GM19468 (cell line): ENCODE results near the gene RS1.
A peak's percentile ranks its signal among the peaks of the same experiment; 100 is the strongest.

Experiments used
- ATAC-seq: cut with Tn5 transposase; IDR thresholded peaks from one replicate; pipeline ENCODE4 v1.9.1; 2021; ENCODE audit warnings: mild to moderate bottlenecking, moderate library complexity, moderate number of reproducible peaks; ENCODE audit not compliant: unreplicated experiment; ENCODE audit errors: extremely low read depth

Gene RS1

DNA sequence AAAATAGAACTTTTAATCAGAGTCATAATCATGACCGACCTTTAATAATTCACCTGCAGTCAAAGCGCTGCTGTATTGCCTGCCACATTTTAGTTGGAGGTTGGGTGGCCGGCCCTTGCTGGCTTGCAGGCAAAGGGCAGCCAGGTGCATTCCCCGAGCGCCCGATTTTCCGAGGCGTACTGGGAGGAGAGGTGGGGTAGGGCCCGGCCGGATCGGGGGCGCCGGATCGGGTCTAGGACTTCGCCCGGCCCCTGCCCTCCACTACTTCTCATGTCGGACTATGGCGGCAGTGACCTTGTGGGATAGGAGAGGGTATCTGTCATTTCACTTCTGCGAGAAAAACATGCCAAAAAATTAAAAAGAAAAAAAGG, 2.5 kb upstream of the RS1 start:
- peak; percentile 7 for ATAC-seq

DNA sequence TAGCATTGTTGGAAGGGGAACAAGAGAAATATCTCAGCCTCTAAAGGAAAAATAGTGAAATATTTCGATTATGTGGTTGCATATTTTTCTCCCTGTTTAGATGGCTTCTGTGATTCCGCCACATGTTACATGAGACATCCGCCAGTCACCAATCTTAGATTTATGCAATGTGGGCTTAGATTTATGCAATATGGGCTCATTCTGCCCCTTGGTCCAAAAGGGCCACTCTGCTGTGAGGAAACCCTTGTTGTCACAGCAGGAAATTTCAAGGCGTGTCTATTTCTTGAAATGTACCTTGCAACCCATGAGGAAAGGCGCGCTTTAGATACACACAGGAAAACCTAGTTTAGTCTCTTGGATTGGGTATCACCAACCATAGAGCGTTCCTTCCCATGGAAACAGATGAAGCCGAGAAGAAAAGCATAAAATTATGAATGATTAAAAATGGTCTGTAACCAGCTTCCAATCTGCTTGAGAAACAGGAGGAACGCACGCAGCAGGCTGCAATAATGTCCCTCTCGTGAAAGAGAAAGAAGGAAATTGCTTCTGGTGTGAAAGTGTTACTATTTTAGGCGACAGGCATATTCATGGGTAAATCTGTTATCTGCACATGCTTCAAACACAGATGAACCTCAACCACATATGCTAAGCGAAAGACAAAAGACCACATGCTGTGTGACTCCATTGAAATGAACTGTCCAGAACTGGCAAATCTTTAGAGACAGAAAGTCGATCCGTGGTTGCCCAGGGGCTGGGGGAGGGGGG, 3.7 kb downstream of the RS1 start:
- peak; percentile 39 for ATAC-seq

DNA sequence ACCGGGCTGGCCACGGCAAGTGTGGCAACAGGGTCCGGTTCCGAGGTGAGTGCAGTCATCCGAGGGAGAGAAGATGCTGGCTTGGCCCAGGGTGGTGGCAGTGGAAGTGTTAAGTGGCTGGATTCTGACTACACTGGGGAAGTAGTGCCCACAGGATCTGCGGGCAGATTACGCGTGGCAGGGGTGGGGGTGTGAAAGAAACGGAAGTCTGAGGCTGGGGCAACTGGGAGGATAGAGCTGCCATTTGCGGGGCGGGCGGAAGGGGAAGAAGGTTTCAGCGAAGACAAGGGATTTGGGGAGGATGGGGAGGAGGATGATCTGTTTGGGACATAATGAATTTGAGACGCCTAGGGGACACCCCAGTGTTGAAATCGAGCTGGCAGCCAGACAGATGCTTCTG, 5.3 kb downstream of the RS1 start:
- no peak for ATAC-seq

DNA sequence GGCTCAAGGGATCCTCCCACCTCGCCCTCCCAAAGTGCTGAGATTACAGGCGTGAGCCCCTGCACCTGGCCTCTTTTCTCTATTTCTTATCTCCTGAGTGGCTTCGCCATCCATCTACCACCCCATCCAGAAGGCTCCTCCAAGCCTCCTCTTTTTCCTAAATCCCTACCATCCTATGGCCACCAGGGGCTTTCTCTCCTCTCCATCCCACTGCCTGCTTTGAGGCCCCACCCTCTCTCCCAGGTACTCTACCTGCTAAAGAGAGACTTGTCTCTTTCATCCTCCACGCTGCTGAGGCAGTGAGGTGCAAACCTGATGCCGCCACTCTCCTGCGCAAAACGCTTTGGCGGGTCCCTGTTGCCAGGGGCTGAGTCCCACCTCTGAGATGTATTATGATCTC, 7.0 kb downstream of the RS1 start:
- ATAC-seq, result no peak

DNA sequence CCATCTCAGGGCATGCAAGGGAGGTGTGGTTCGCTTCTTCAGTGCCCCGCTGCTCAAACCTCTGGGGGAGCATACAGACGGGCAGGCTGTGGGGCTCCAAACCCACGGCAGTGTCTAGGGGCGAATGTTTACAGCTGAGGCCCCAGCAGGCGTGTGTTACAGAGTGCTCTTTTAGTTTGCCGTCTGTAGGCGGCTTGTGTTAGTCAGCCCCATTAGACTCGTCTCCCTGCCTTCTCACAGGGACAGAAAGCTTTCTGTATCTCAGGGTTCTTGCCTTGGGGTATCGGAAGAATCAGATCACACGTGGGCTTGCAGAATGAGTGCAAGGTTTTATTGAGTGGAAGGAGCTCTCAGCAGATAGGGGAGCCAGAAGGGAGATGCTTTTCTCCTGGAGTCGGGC, 10.6 kb downstream of the RS1 start:
- ATAC-seq, result no peak

DNA sequence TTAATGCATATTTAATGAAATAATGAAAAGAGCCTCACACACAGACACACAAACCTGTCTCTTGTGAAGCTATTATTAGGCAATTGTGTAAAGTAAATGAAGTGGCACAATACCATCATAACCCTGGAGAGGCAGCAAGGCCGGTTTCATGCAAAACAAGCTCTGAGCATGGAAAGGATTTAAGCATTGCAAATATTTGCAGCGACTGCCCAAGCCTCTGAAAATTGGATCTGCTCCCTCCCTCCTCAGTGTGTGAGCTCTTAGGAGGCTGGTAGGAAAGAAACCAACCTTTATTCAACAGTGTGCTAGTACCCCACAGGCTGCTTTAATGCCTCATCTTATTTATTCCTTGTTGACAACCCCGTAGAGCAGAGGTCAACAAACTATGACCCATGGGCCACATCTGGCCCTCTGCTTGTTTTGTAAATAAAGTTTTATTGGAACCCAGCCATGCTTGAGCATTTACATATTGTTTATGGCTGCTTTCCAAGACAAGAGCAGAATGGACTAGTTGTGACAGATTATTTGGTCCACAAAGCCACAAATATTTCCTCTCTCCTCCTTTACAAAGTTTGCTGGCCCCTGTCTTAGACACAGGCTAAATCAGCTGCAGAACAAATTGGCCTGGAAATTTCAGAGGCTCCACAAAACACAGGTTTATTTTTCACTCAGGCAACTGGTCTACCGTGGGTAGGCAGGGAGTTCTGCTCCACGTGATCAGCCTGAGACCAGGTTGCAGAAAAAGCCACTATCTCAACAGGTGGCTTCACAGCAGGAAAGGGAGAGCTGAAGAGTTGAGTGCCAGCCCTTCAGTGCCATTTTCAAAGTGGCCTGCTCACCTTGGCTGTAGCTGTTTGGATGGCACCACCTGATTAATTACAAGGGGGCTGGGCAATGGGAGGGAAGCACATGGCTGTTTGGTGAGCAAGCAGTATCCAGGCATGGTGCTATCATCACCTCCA, 16.8 kb downstream of the RS1 start:
- no peak for ATAC-seq

DNA sequence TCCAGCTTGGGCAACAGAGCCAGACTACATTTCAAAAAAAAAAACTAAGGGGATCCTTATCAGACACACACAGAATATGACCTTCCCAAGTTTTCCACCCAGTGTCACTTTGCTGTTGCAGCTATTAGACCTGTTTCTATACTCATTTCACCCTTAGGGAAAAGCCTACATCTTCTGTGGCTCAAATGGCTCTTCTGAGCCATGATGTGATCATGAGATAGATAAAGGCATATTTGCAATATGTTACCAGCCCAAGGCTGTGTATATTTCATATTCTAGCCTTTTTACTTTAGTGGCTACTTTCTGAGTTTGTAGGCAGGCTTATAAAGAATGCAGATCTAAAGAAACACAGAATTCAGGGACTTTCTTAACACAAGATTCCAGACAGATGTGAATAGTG, 19.3 kb downstream of the RS1 start:
- ATAC-seq, result no peak

DNA sequence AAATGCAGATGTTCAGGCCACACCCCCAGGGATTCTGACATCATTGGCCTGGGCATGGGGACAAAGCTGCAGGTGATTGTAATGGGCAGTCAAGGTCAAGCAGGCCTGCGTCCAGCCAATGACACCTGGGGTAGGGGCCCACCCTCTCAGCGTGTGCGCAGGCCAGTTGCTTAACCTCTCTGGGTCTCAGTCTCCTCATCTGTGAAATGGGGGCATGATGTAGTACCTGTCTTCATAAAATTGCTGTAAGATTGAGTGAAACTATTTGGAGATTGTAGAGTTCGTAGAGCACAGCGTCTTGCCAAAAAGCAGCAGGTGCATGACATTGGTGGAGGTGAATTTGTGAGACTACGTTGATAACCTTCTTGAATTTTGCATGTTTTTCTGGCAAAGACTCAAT, 21.2 kb downstream of the RS1 start:
- no peak for ATAC-seq

DNA sequence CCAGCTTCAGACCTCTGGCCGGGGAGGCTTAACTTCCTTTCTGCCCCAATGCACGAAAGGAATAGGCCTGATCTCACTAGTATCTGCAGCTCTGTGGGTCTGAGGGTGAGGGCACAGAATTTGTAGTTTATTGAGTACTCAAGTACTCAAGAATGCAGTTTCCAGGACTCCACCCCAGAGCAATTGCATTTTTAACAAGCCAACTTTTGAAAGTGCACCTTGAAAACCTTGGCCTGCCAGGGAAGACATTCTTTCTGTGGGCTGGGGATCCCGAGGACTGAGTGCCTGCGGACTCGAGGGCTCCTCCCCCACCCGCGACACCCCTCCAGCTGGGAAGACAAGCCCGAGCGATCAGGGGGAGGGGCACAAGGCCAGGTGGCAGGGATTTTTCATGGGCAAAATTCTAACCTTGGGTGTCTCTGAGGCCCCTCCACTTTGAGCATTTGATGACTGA, 22.4 kb downstream of the RS1 start:
- no peak for ATAC-seq

DNA sequence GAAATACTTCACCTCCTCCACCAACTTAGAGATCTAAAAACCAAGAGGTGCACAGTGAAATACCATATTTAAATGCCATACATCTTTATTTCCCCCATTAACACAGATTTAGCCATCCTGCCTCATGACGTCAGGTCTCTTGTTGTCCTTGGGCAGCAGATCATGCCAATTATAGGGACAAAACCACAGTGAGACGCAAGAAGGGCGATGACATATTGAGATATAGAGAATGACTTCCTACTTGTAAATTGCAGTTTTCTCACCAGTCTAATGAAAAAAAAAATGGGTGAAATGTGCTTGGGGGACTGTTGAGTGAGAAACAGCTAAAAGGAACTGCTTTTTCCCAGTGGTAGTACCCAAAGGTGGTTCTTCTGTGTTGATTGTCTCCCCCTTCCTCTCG, 24.3 kb downstream of the RS1 start:
- no peak for ATAC-seq

DNA sequence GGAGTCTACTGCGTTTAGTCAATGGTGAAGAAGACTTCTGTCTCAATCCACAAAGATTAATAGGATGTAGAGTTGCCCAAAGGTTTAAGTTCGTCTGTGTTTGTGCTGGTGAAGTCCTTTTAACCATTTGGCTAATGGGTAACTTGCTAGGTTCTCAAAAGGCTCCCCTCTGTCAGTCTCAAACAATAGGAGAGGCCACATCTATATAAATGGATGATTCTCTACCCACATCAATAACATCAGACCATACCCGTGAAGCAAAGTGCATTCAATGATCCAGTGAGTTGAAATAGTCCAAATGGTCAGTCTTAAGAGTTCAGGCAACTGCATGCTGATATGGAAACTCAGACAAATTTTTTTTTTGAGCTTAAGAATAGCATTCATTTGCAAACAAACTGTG, 28.1 kb downstream of the RS1 start:
- ATAC-seq, result no peak

DNA sequence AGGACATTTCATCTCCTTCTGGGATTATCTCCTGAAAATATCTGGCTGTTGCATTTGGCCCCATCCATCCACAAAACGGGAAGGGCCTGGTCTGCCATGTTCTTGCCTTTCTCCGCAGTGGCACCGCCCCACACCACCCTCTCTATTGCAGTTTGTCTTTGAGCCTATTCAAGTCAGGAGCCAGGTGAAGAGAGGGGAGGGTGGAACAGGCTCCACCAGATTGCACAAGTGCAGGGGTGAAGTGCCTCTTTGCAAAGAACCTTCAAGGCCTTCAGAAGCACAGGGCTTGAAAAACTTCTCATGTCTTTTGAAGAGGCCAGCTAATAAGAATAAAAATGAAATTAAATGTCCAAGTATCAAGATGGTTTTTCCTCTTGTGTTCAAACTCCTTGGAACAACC, 28.7 kb downstream of the RS1 start:
- no peak for ATAC-seq

DNA sequence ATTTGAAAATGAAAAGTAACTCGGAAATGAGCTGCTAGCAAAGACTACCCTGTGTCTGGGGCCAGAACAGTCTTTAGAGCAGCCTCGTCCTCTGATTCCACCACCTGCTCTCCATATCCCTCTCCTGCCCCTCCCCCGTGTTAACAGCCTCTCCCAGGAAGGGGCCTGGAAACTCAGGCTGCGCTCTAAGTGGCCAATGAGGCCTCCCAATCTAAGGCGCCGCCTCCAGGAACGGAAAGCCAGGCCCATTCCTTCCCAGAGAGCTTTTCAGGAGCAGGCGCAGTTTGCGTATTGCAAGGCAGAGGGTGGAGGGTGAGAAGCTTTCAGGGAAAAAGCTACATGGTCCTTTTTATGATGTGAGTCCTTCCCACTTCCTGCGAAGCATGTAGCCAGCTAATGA, 31.2 kb downstream of the RS1 start:
- no peak for ATAC-seq

DNA sequence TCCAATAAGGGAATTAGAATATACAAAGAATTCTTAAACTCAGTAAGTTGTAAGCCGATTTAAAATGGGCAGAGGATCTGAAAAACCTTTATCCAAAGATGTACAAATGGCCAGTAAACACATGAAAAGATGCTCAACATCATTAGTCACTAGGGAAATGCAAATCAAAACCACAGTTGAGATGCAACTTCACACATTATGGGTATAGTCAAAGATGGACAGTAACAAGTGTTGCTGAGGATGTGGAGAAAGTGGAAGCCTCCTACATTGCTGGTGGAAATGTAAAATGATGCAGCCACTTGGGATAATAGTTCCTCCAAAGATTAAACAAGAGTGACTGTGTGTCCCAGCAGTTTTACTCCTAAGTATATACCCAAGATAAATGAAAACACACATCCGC, 32.6 kb downstream of the RS1 start:
- no peak for ATAC-seq

DNA sequence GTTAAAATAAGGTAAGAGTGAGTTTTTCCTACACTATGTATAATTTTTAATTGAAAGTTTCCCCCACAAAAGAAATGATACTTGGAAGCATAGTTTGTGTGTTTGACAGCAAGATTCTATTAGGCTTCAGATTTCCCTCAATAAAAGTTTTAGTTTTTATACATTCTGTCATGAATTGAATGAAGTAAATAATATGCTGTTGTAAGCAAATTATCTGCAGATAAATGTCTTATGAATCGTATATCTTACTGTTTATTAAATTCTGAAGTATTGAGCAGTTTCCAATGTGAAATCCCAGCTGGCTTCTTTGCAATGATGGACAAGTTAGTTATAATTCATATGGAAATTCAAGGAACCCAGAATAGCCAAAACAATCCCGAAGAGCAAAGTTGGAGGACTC, 33.5 kb downstream of the RS1 start:
- ATAC-seq, result no peak

DNA sequence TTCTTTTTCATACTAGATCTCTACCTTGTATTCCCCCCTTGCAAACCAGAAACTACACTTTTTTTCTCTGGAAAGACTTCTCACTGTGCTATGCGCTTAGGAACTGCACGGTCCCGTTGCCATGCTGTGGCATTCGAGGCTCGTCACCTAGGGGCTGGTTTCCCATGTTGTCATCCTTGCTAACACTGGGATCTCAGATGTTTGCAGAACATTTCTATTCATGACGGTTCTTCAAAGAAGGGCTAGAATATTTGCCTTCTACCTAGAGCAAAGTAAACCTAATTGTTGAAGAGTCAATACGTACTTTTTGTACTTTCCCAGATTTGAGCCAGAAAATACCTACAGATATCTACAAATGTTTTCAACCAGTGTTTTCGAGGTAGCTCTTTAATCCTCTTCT, 41.0 kb downstream of the RS1 start:
- ATAC-seq, result no peak

DNA sequence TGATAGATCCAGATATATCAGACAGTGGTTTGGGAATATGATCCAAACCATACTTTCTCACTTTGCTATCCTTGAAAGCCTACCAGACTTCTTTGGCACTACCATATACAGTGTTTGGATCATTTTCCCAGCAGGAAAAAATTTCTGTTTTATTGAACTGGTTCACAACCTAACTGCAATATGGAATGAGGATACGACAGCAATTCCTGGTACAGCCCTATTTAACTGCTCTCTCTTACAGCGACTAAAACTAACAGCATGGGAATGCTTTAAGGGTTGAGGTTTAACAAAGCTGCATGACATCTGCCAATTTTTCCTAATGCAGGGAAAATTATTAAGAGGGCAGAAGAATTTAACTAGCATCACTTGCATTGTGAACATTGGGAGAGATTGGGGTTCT, 47.3 kb downstream of the RS1 start:
- no peak for ATAC-seq

DNA sequence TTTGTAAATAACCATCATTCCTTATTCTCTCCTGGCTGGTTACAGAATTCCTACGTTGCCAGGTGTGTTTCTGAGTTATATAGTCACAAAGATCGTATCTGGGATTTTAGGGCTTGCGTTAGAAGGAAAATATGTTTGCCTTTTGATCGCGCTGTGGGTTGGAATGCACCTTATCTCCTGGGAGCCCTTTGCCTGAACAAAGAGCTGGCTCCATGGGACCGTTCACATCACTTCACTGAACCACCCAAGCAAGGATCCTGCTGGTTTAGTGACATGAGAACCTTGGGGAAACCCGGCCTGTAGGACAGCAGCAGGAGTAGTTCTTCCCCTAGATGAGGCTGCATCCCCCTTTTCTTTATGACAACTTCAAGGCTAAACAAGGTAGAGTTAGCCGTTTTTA, 51.6 kb downstream of the RS1 start:
- ATAC-seq, result no peak

DNA sequence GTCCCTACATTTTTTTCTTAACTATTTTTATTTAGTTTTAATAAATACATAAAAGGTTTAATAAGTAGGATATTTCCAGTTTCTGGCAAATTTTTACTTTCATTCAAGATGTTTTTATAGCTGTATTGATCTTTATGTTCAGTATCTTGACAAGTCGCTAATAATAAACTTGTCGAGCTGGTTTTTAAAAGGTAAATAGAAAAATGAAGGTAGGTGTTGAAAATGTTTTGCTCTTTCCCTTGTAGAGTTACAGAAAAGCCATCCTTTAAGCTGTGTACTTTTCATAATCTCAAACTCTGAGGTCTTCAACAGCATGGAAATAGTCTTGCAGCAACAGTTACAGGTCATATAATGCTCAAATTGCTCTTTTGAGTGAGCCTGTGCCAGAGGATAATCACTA, 52.6 kb downstream of the RS1 start:
- ATAC-seq, result no peak

DNA sequence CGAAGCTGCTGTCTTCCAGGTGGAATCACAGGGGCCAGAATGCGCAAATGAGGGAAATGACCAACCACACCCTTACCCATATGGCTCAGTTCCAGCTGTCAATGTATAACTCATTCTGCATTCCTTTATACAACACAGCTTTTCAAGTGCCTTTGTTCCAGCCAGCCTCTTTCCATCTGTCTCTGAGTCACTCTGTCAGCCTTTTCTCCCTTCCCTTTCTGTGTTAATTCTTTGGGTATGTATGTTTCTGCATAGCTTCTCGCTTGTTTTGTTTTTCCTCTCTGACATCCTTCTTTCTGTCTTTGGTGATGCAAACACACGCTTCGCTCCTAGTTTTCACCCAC, 54.5 kb downstream of the RS1 start:
- ATAC-seq, result no peak

DNA sequence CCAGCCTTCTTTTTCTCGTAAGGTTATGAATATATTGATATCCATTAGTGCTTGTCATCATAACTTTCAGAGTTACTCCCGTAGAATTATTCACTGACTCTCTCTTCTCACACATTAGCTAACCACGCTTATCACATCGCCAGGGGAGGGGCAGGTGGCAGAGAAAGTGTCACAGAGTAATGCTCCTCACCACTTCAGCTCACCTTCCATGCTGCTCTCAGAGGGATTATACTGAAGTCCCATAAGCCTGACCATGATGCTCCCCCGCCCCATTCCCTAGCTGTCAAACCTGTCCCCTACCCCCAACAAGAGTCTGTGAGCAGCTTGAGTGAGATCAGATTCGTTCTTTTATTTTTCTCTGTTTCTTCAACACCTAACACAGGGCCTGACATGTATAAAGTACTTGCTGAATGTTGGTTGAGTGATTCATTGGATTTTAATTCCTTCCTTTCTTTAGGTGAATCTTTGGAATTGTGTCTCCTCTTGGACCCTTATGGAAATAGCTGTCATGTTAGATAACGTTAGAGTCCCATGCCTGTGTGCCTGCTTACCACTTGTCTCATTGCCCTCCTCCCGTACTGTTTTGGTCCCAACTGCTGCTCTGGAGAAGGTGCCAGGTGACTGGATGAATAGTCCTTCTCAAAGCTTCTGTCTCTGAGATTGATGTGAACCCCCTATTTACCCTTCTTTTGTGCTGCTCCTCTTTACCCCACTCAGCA, 55.1 kb downstream of the RS1 start:
- no peak for ATAC-seq
